GM04504 (cell line): ENCODE results near the gene CGNL1.
A peak's percentile ranks its signal among the peaks of the same experiment; 100 is the strongest.

Experiments used
- DNase-seq: peaks from one replicate; pipeline ENCODE4 v3.0.0-alpha.2; 2012; ENCODE audit warnings: low read depth

Gene CGNL1

GRCh38 chr15:57456559-57456958 lies 80.3 kb downstream of the CGNL1 start:
- DNase-seq, result no peak

GRCh38 chr15:57457726-57458125 lies 81.4 kb downstream of the CGNL1 start:
- DNase-seq, result no peak

- DNase-seq, result no peak
Observed at GRCh38 chr15:57458356-57458781, 82.1 kb downstream of the CGNL1 start.

GRCh38 chr15:57460208-57460816 lies 84.0 kb downstream of the CGNL1 start:
- no peak for DNase-seq

GRCh38 chr15:57461541-57461940 lies 85.2 kb downstream of the CGNL1 start:
- DNase-seq, result no peak

GRCh38 chr15:57462381-57462780 lies 86.1 kb downstream of the CGNL1 start:
- DNase-seq, result no peak

- no peak for DNase-seq
Observed at GRCh38 chr15:57463360-57463759, 87.1 kb downstream of the CGNL1 start.

GRCh38 chr15:57464480-57464879 lies 88.2 kb downstream of the CGNL1 start:
- no peak for DNase-seq

GRCh38 chr15:57468486-57468885 lies 92.2 kb downstream of the CGNL1 start:
- DNase-seq, result no peak

- DNase-seq, result no peak
Observed at GRCh38 chr15:57470543-57470942, 94.2 kb downstream of the CGNL1 start.

GRCh38 chr15:57472861-57473260 lies 96.6 kb downstream of the CGNL1 start:
- DNase-seq, result peak; percentile 50

GRCh38 chr15:57476533-57476975 lies 100.2 kb downstream of the CGNL1 start:
- DNase-seq, result peak; percentile 12

GRCh38 chr15:57477736-57478522 lies 101.6 kb downstream of the CGNL1 start:
- no peak for DNase-seq

GRCh38 chr15:57479005-57479404 lies 102.7 kb downstream of the CGNL1 start:
- DNase-seq, result no peak

- DNase-seq, result no peak
Observed at GRCh38 chr15:57481038-57481705, 104.9 kb downstream of the CGNL1 start.

- peak; percentile 47 for DNase-seq
Observed at GRCh38 chr15:57485869-57486268, 109.6 kb downstream of the CGNL1 start.

GRCh38 chr15:57486833-57487232 lies 110.5 kb downstream of the CGNL1 start:
- no peak for DNase-seq

GRCh38 chr15:57489122-57489521 lies 112.8 kb downstream of the CGNL1 start:
- no peak for DNase-seq

GRCh38 chr15:57493351-57493750 lies 117.0 kb downstream of the CGNL1 start:
- DNase-seq, result no peak

GRCh38 chr15:57494581-57494980 lies 118.3 kb downstream of the CGNL1 start:
- DNase-seq, result no peak

GRCh38 chr15:57495041-57495440 lies 118.7 kb downstream of the CGNL1 start:
- no peak for DNase-seq

GRCh38 chr15:57495554-57496165 lies 119.4 kb downstream of the CGNL1 start:
- DNase-seq, result no peak

GRCh38 chr15:57496594-57496945 lies 120.3 kb downstream of the CGNL1 start:
- no peak for DNase-seq
